Endothelial cell of umbilical vein (primary cell): ENCODE data around the gene STARD13. TPM values are rescaled to one million over a fixed set of nuclear protein-coding genes. Genes with fewer than 3 reads are reported as not detected.

Source experiments
- BruUV-seq: library from RNA; stranded (reverse); fragments of 400-500 nt; replicated peaks from 2 replicates; lab custom pipeline; 2021; lab: Mats Ljungman, UMichigan
- CTCF ChIA-PET: fragments of 300-600, 350-600 bp; sonication (Branson Sonifier 250); formaldehyde crosslinking; loops from one replicate; lab custom pipeline; 2021; ENCODE audit warnings: antibody characterized with exemption, inconsistent platforms; lab: Charles Lee
- POLR2A ChIA-PET: fragments of 300-600, 350-600 bp; sonication (Branson Sonifier 250); formaldehyde crosslinking; loops from one replicate; lab custom pipeline; 2021; ENCODE audit warnings: antibody characterized with exemption, inconsistent platforms; lab: Charles Lee
- DNase-seq: peaks from one replicate; pipeline ENCODE4 v3.0.0-alpha.2; 2011; ENCODE audit warnings: low read depth, low spot score
- FAIRE-seq: peaks from 2 replicates; lab custom pipeline; 2011; peaks lifted over from hg19 to GRCh38; lab: Jason Lieb, UNC
- H2AFZ ChIP-seq: 2 replicates; pipeline ENCODE4 v1.6.0; 2012; ENCODE audit warnings: low read depth, low read length, control low read depth, inconsistent platforms
- H3K27ac ChIP-seq: 2 replicates; pipeline ENCODE4 v1.5.1; 2011; ENCODE audit warnings: low read depth, mild to moderate bottlenecking, control low read depth, low read length, moderate library complexity; ENCODE audit not compliant: insufficient read depth
- H3K27me3 ChIP-seq, 2 experiments: 2 replicates each; pipeline versions ENCODE4 v1.6.0 to v1.6.1; 2011; ENCODE audit warnings: low read length in 2 of 2, mixed read lengths in 1 of 2; ENCODE audit not compliant: control insufficient read depth in 2 of 2, insufficient read depth in 2 of 2
- H3K36me3 ChIP-seq, 2 experiments: 2 replicates in 1 of 2; 3 replicates in 1 of 2; pipeline ENCODE4 v1.5.1; 2011; ENCODE audit warnings: low read length in 2 of 2, mild to moderate bottlenecking in 1 of 2, moderate library complexity in 1 of 2; ENCODE audit not compliant: control insufficient read depth in 2 of 2, insufficient read depth in 2 of 2; ENCODE audit errors: extremely low read depth in 1 of 2
- H3K4me1 ChIP-seq: 3 replicates; pipeline ENCODE4 v1.5.1; 2011; ENCODE audit warnings: mild to moderate bottlenecking, low read length; ENCODE audit not compliant: control insufficient read depth, insufficient read depth; ENCODE audit errors: extremely low read depth
- H3K4me2 ChIP-seq: 2 replicates; pipeline ENCODE4 v1.6.1; 2011; ENCODE audit warnings: low read length, control low read depth, mixed read lengths; ENCODE audit not compliant: insufficient read depth
- H3K4me3 ChIP-seq, 3 experiments: fragments of 200-600 bp in 1 of 3; sonication (generic), shearing (Covaris generic) in 1 of 3; replicated peaks in 1 of 3; 2 replicates each; pipeline ENCODE4 v1.5.1; 2011 to 2016; ENCODE audit warnings: control low read depth in 3 of 3, low read length in 3 of 3, mild to moderate bottlenecking in 2 of 3, inconsistent platforms in 1 of 3, low read depth in 1 of 3, moderate library complexity in 1 of 3; ENCODE audit not compliant: insufficient read depth in 1 of 3
- H3K79me2 ChIP-seq: 2 replicates; pipeline ENCODE4 v1.6.0; 2012; ENCODE audit warnings: low read length, inconsistent platforms; ENCODE audit not compliant: control insufficient read depth, insufficient read depth
- H3K9ac ChIP-seq: replicated peaks from 2 replicates; pipeline ENCODE3; 2011; ENCODE audit warnings: low read length, control low read depth; ENCODE audit not compliant: insufficient read depth; ENCODE audit errors: extremely low read depth
- H3K9me1 ChIP-seq: replicated peaks from 3 replicates; pipeline ENCODE4 v1.6.0; 2011; ENCODE audit warnings: mild to moderate bottlenecking, low read length; ENCODE audit not compliant: control insufficient read depth, insufficient read depth; ENCODE audit errors: extremely low read depth
- H3K9me3 ChIP-seq: replicated peaks from 2 replicates; pipeline ENCODE4 v1.5.1; 2012; ENCODE audit warnings: low read length, inconsistent platforms; ENCODE audit not compliant: control insufficient read depth, insufficient read depth
- H4K20me1 ChIP-seq: replicated peaks from 2 replicates; pipeline ENCODE3; 2011; ENCODE audit warnings: mild to moderate bottlenecking, low read length; ENCODE audit not compliant: control insufficient read depth, insufficient read depth; ENCODE audit errors: extremely low read depth
- CTCF ChIP-seq, 2 donors: IDR thresholded peaks; 1 replicate in 1 of 2; 2 replicates in 1 of 2; pipeline ENCODE4 v1.5.1; 2011; ENCODE audit warnings: low read length in 2 of 2, mild to moderate bottlenecking in 2 of 2, moderate library complexity in 2 of 2, control low read depth in 1 of 2, inconsistent platforms in 1 of 2, low read depth in 1 of 2; ENCODE audit not compliant: insufficient read depth in 1 of 2; ENCODE audit errors: extremely low read depth in 1 of 2
- EZH2 ChIP-seq: IDR thresholded peaks from 2 replicates; pipeline ENCODE4 v1.6.1; 2012; ENCODE audit warnings: borderline replicate concordance, low read depth, mild to moderate bottlenecking, moderate library complexity, low read length, inconsistent platforms; ENCODE audit not compliant: severe bottlenecking
- FOS ChIP-seq: IDR thresholded peaks from 2 replicates; pipeline ENCODE4 v1.6.1; 2011; ENCODE audit warnings: mild to moderate bottlenecking, low read length, moderate library complexity, borderline replicate concordance; ENCODE audit not compliant: insufficient read depth
- GATA2 ChIP-seq: IDR thresholded peaks from 2 replicates; pipeline ENCODE4 v1.7.0; 2011; ENCODE audit warnings: low read depth, mild to moderate bottlenecking, moderate library complexity, mixed read lengths, low read length; ENCODE audit not compliant: insufficient read length, insufficient read depth
- JUN ChIP-seq: IDR thresholded peaks from 2 replicates; pipeline ENCODE4 v1.6.1; 2011; ENCODE audit warnings: borderline replicate concordance, low read depth; ENCODE audit not compliant: insufficient read length, insufficient read depth
- MAX ChIP-seq: IDR thresholded peaks from 2 replicates; pipeline ENCODE4 v1.6.1; 2011; ENCODE audit not compliant: insufficient read depth, insufficient read length
- MYC ChIP-seq: IDR thresholded peaks from one replicate; pipeline ENCODE4 v1.6.1; 2011; ENCODE audit warnings: mild to moderate bottlenecking, low read depth, low read length
- POLR2A ChIP-seq: IDR thresholded peaks from 2 replicates; pipeline ENCODE4 v1.6.1; 2012; ENCODE audit warnings: low read depth, mild to moderate bottlenecking, control low read depth, low read length
- POLR2AphosphoS5 ChIP-seq: IDR thresholded peaks from 2 replicates; pipeline ENCODE4 v1.6.1; 2012; ENCODE audit warnings: low read depth, mild to moderate bottlenecking, control low read depth, low read length, moderate library complexity; ENCODE audit not compliant: insufficient read depth
- dilution Hi-C: fragments of 300-500 bp; cut with MboI; formaldehyde crosslinking; loops from one replicate; pipeline ENCODE4 v1.15.0; 2019; ENCODE audit warnings: low sequenced_read_pairs; ENCODE audit not compliant: extremely low pct_ligation_motif_present
- intact Hi-C: fragments of 100-400 bp; cut with micrococcal nuclease; formaldehyde crosslinking; loops from one replicate; pipeline ENCODE4 v1.10.0; 2022
- polyA plus RNA-seq, 4 experiments: library from polyadenylated mRNA; depleted of rRNA in 3 of 4; stranded (reverse) in 3 of 4; unstranded in 1 of 4; fragments of >200 nt; gene quantifications; 2 replicates each; pipeline versions ENCODE4 v1.2.1 to v1.2.3, GENCODE V29; 2011 to 2012; ENCODE audit warnings: missing spikeins in 1 of 4
- total RNA-seq: library from RNA; stranded (reverse); gene quantifications from 2 replicates; pipeline ENCODE4 v1.2.3, GENCODE V29; 2021

The STARD13 gene
- total and polyA plus RNA-seq, 2 donors (not counting 3 experiments of a cell fraction or from before 2014, with no cell fraction given) = 11.0 to 47.7 TPM

DNA sequence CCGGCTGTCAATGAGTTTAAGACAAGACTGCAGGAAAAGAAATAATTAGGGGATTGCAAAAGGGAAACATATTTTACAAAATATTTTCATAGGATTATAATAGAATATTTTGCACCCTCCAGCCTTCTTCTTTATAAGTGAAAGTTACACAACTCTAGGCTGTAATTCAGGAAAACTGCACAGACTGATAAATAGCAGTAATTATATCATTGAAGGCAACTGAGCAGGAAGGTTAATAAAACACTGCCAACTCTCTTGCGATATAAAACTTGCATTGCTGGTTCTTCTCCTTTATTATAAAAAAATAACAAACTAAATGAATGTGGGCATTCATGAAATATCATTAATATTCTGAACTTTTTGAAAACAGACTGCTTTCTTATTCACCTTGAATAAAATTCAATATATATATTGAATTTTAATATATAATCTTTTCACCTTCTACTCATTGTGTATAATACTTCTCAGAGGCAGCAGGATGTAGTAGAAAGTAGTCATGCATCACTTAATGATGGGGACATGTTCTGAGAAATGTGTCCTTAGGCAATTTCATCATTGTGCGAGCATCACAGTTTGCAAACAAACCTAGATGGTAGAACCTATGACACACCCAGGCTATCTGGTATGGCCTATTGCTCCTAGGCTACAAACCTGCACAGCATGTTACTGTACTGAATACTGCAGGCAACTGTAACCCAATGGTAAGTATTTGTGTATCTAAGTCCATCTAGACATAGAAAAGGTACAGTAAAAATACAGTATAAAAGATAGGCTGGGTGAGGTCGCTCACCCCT lies 24.9 kb upstream of the STARD13 start:
- no peaks in the 10 kb centered on the region for H3K79me2 ChIP-seq
- no peak overlapping the region for H2AFZ ChIP-seq
- intact Hi-C loops (no loop called here), dilution Hi-C loops (no loop called here)
- no peak for FAIRE-seq
- H3K4me3 ChIP-seq = no peak overlapping the region
- BruUV-seq = no TSS peak
- H3K9me3 ChIP-seq = no peaks in the 10 kb centered on the region
- no peak overlapping the region for H3K4me2 ChIP-seq
- peaks cover 3% of the 10 kb centered on the region for H3K4me1 ChIP-seq
- no peak overlapping the region for H3K27ac ChIP-seq
- no peaks in the 10 kb centered on the region for H4K20me1 ChIP-seq
- no peaks in the 10 kb centered on the region for H3K9me1 ChIP-seq
- DNase-seq = no peak
- no peak overlapping the region for H3K9ac ChIP-seq
- H3K27me3 ChIP-seq = no peaks in the 10 kb centered on the region
- CTCF ChIA-PET = interaction anchor here (1.0 to 1.8 kb wide), 4 partner anchors 12 to 82 kb away, joined by 3 to 6 read pairs (median 4); no protein-coding TSS in a partner anchor
- TF ChIP-seq FOS (no peak), POLR2A (no peak), MYC (no peak), POLR2AphosphoS5 (no peak), JUN (no peak), GATA2 (no peak)
- H3K36me3 ChIP-seq = no peaks in the 10 kb centered on the region
- POLR2A ChIA-PET = no interaction called here

DNA sequence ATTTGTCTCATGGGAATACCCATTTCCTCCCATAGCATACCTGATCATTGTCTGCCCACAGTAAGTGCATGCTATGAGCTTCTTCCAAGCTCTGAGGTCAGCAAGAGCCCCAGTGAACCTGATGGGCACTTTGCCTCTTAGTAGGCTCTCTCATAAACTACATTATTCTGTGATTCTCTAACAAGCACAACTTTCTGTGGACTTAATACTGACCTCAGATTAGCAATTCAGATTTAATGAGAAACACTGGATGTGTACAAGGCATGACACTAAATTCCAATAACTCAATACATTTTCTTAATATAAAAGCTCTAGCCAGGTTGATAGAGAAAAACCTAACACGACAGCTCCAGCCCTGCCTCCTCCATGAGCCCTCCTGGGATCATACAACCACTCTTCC lies 23.3 kb upstream of the STARD13 start:
- Histone ChIP-seq H3K4me2 (no peak overlapping the region), H3K9ac (no peak overlapping the region), H2AFZ (no peak overlapping the region), H4K20me1 (no peaks in the 10 kb centered on the region), H3K27ac (no peak overlapping the region), H3K9me3 (no peaks in the 10 kb centered on the region), H3K79me2 (no peaks in the 10 kb centered on the region), H3K36me3 (no peaks in the 10 kb centered on the region), H3K9me1 (no peaks in the 10 kb centered on the region), H3K4me3 (no peak overlapping the region), H3K27me3 (no peaks in the 10 kb centered on the region), H3K4me1 (peaks cover 3% of the 10 kb centered on the region)
- dilution Hi-C loops = no loop called here
- ChIA-PET CTCF (interaction anchor here (0.6 to 1.8 kb wide), 3 partner anchors 17 to 185 kb away, joined by 3 to 6 read pairs (median 3); no protein-coding TSS in a partner anchor), POLR2A (no interaction called here)
- no TSS peak for BruUV-seq
- DNase-seq (no peak), FAIRE-seq (no peak)
- no peak for TF ChIP-seq POLR2A
- TF ChIP-seq CTCF (IDR thresholded peaks at IDR 0.05; ENCODE audit: extremely low read depth in 1 of 2, insufficient read depth in 1 of 2, low read depth in 1 of 2, low read length in 2 of 2) = no peak
- no peak for TF ChIP-seq EZH2
- no peak for TF ChIP-seq FOS
- TF ChIP-seq JUN = no peak
- TF ChIP-seq MYC = no peak
- no peak for TF ChIP-seq GATA2
- no peak for TF ChIP-seq MAX
- TF ChIP-seq POLR2AphosphoS5 = no peak
- intact Hi-C loops = no loop called here
